ENCODE results near the gene HMGCL. TPM values are rescaled to one million over a fixed set of nuclear protein-coding genes. Genes with fewer than 3 reads are reported as not detected.

Gene HMGCL
- total RNA-seq, 1 experiment from 2014 or later, result 30.8 TPM

DNA sequence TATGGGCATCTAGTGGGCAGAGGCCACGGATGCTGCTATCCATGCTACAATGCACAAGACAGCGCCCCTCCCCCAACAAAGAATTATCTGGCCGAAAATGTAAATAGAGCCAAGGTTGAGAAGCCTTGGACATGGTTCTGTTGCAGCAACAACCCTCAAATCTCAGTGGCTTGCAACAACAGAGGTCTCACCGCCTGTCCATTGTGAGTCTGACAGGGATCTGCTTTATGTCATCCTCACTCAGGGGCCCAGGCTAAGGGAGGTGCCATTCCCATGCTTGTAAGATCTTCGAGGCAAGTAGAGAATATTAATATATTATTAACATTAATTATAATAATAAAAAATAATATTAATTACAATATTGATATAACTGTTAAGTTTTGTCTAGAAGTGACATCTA is 56.5 kb downstream of the HMGCL start:
- H3K4me3 ChIP-seq (ENCODE audit: low read depth in 2 of 2, low read length in 2 of 2), result no peak overlapping the region
- POLR2A ChIA-PET, result no interaction called here
- no peaks in the 10 kb centered on the region for H3K27me3 ChIP-seq (ENCODE audit: control insufficient read depth, insufficient read depth, low read length)
- H3K4me1 ChIP-seq (ENCODE audit: control insufficient read depth, insufficient read depth, low read length), result peaks cover 2% of the 10 kb centered on the region; the same call in 1 of the 2 replicates
- no peaks in the 10 kb centered on the region for H3K9me3 ChIP-seq (ENCODE audit: control insufficient read depth, insufficient read depth, low read depth, low read length)
- CTCF ChIA-PET, result interaction anchor here (0.6 kb wide), 1 partner anchor 86 kb away, joined by 3 read pairs; no protein-coding TSS in a partner anchor
- TF ChIP-seq TCF7L2 (IDR thresholded peaks at IDR 0.05; ENCODE audit: low read depth, low read length) (no peak), POLR2AphosphoS5 (IDR thresholded peaks at IDR 0.05; ENCODE audit: low read depth, low read length) (no peak), SIN3A (IDR thresholded peaks at IDR 0.05; ENCODE audit: borderline replicate concordance, insufficient read depth, low read depth, low read length) (no peak)
- TF ChIP-seq, protein P1, sequence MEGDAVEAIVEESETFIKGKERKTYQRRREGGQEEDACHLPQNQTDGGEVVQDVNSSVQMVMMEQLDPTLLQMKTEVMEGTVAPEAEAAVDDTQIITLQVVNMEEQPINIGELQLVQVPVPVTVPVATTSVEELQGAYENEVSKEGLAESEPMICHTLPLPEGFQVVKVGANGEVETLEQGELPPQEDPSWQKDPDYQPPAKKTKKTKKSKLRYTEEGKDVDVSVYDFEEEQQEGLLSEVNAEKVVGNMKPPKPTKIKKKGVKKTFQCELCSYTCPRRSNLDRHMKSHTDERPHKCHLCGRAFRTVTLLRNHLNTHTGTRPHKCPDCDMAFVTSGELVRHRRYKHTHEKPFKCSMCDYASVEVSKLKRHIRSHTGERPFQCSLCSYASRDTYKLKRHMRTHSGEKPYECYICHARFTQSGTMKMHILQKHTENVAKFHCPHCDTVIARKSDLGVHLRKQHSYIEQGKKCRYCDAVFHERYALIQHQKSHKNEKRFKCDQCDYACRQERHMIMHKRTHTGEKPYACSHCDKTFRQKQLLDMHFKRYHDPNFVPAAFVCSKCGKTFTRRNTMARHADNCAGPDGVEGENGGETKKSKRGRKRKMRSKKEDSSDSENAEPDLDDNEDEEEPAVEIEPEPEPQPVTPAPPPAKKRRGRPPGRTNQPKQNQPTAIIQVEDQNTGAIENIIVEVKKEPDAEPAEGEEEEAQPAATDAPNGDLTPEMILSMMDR (IDR thresholded peaks at IDR 0.05), result no peak
- TF ChIP-seq, protein P2, sequence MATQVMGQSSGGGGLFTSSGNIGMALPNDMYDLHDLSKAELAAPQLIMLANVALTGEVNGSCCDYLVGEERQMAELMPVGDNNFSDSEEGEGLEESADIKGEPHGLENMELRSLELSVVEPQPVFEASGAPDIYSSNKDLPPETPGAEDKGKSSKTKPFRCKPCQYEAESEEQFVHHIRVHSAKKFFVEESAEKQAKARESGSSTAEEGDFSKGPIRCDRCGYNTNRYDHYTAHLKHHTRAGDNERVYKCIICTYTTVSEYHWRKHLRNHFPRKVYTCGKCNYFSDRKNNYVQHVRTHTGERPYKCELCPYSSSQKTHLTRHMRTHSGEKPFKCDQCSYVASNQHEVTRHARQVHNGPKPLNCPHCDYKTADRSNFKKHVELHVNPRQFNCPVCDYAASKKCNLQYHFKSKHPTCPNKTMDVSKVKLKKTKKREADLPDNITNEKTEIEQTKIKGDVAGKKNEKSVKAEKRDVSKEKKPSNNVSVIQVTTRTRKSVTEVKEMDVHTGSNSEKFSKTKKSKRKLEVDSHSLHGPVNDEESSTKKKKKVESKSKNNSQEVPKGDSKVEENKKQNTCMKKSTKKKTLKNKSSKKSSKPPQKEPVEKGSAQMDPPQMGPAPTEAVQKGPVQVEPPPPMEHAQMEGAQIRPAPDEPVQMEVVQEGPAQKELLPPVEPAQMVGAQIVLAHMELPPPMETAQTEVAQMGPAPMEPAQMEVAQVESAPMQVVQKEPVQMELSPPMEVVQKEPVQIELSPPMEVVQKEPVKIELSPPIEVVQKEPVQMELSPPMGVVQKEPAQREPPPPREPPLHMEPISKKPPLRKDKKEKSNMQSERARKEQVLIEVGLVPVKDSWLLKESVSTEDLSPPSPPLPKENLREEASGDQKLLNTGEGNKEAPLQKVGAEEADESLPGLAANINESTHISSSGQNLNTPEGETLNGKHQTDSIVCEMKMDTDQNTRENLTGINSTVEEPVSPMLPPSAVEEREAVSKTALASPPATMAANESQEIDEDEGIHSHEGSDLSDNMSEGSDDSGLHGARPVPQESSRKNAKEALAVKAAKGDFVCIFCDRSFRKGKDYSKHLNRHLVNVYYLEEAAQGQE (IDR thresholded peaks at IDR 0.05; ENCODE audit: insufficient read depth in 1 of 2, low read depth in 2 of 2, low read length in 1 of 2), result no peak
- ATAC-seq (no peak), DNase-seq (ENCODE audit: low read depth, low spot score) (no peak)
- intact Hi-C loops (cut with micrococcal nuclease; ENCODE audit: unreplicated experiment) (no loop called here), in situ Hi-C loops (cut with HindIII; ENCODE audit: low pct_unique_long_range_greater_than_20kb, low sequenced_read_pairs) (no loop called here)
- H3K27ac ChIP-seq (ENCODE audit: low read length), result no peak overlapping the region
- H3K36me3 ChIP-seq (ENCODE audit: control insufficient read depth, insufficient read depth, low read length), result no peaks in the 10 kb centered on the region
- no TSS peak for BruUV-seq (replicated peaks)

DNA sequence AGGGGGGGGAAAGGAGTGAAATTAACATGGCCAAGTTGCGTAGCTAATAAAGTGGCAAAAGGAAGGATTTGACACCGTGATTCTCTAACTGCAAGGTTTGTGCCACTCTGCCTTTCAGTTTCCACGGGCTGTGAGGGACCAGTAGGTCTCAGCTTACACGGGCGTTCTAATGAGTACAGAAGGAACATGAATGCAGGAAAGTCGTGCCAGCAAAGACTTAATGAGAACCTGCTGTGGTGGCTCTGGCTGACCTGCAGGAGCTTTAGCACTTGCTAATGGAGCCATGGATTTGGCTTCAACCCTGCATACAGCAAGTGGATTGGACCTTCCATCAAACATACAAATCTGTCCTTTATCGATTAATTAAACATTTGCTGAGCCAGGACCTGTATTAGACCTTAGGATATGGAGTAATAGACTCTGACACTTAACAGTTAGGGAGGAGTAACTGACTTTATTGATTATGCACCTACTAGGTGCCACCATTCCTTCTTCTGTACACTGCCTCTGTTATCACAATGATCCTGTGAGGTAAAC is 62.1 kb downstream of the HMGCL start:
- peaks cover 7% of the 10 kb centered on the region for H3K36me3 ChIP-seq (ENCODE audit: control insufficient read depth, insufficient read depth, low read length)
- CTCF ChIA-PET, result no interaction called here
- intact Hi-C loops (cut with micrococcal nuclease; ENCODE audit: unreplicated experiment), result no loop called here

More for the DNA sequence above, 62.1 kb downstream of the HMGCL start:
- no peak for DNase-seq (ENCODE audit: low read depth, low spot score)
- H3K27me3 ChIP-seq (ENCODE audit: control insufficient read depth, insufficient read depth, low read length), result no peaks in the 10 kb centered on the region
- H3K27ac ChIP-seq (ENCODE audit: low read length), result no peak overlapping the region
- no peaks in the 10 kb centered on the region for H3K4me1 ChIP-seq (ENCODE audit: control insufficient read depth, insufficient read depth, low read length)
- TF ChIP-seq POLR2AphosphoS5 (IDR thresholded peaks at IDR 0.05; ENCODE audit: low read depth, low read length) (no peak), SIN3A (IDR thresholded peaks at IDR 0.05; ENCODE audit: borderline replicate concordance, insufficient read depth, low read depth, low read length) (no peak), TCF7L2 (IDR thresholded peaks at IDR 0.05; ENCODE audit: low read depth, low read length) (no peak)
- TF ChIP-seq, protein P2 (IDR thresholded peaks at IDR 0.05; ENCODE audit: insufficient read depth in 1 of 2, low read depth in 2 of 2, low read length in 1 of 2), result no peak
- TF ChIP-seq, protein P1 (IDR thresholded peaks at IDR 0.05), result no peak
- H3K9me3 ChIP-seq (ENCODE audit: control insufficient read depth, insufficient read depth, low read depth, low read length), result no peaks in the 10 kb centered on the region
- ATAC-seq, result no peak
- POLR2A ChIA-PET, result interaction anchor here (0.5 kb wide), 1 partner anchor 140 kb away, joined by 3 read pairs; no protein-coding TSS in a partner anchor
- BruUV-seq (replicated peaks), result no TSS peak
- in situ Hi-C loops (cut with HindIII; ENCODE audit: low pct_unique_long_range_greater_than_20kb, low sequenced_read_pairs), result no loop called here
- no peak overlapping the region for H3K4me3 ChIP-seq (ENCODE audit: low read depth in 2 of 2, low read length in 2 of 2)
